OCI-M2 (cell line): ENCODE results near the gene BPIFB3.

Experiments
- DNase-seq: peaks from one replicate; lab custom pipeline; 2025; ENCODE audit not compliant: unreplicated experiment; lab: John Stamatoyannopoulos, UW

Gene BPIFB3

DNA sequence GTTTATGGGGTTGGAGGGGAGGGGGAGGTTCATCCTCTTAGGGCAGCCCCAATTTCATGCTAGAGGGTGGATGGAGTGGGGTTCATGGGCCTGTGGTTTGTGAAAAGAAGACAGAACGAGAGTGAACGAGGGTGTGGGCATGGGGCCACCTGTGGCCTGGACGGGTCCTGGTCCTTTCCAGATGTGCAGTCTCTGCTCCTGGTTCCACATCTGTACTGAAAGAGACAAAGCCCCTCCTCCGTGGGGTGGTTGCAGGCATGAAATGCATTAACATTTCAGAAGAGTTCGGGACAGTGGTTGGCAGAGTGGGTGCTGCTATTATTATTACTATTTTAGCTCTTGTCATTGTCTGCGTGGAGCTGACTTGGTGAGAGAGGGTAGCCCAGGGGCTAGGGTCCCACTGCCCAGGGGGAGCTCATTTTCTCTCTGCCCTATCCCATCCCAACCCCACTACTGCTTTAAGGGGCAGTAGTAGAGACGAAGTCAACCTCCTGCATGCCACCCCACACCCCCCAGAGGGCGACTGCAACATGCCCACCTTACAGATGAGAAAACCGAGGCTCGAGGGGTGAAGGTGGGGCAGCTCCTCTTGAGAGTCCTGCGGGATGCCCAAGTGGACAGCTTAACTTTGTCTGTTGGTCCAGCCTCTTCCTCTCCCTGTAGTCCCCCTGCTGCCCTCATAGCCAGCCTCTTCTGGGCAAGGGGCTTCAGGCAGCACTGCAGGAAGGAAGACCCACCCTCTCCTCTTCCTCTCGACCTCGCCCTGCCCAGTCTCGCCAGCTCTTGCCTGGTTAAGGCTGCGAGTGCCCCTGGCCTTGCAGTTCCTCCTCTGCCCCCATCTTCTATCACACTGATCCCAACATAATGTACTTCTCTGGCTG lies 37.8 kb upstream of the BPIFB3 start:
- no peak for DNase-seq

DNA sequence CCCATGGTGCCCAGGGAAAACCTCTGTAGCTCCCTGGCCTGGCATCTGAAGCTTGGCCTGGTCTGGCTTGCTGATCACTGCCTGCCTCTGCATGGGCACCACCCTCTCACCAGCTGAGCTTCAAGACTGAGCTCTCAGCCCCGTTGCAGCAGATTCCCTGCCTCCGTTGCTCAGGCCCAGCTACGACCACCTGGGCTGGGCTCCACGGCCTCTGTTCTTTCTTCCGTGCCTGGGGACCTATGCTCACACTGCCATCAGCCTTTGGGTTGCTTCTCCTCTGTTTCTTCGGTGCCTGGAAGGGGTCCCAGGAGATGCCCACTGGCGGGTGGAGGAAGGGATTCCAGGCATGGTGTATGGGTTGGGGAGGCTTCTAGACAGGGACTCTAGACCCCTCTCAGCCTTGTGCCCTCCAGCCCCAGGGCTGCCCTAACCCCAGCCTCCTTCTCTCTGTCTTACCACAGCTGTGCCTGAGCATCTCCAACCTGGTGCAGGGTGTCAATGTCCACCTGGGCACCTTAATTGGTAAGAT lies 37.1 kb upstream of the BPIFB3 start:
- DNase-seq = no peak

DNA sequence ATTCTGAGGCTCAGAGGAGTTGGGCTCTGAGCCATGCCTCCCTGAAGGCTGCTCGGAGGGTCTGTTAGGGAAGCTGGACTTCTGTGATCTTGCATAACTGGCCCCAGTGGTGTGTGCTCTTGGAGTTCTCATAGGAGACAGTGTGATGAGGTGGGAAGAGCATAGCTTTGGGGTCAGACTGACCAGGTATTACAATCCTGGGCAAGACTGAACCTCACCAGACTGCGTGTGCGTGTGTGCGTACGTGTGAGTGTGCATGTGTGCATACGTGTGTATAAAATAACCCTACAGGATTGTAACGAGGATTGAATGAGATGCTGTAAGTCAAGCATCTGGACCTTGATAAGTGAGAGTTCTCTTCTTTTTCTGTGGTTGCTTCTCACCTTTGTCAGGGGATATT lies 36.2 kb upstream of the BPIFB3 start:
- DNase-seq = no peak

DNA sequence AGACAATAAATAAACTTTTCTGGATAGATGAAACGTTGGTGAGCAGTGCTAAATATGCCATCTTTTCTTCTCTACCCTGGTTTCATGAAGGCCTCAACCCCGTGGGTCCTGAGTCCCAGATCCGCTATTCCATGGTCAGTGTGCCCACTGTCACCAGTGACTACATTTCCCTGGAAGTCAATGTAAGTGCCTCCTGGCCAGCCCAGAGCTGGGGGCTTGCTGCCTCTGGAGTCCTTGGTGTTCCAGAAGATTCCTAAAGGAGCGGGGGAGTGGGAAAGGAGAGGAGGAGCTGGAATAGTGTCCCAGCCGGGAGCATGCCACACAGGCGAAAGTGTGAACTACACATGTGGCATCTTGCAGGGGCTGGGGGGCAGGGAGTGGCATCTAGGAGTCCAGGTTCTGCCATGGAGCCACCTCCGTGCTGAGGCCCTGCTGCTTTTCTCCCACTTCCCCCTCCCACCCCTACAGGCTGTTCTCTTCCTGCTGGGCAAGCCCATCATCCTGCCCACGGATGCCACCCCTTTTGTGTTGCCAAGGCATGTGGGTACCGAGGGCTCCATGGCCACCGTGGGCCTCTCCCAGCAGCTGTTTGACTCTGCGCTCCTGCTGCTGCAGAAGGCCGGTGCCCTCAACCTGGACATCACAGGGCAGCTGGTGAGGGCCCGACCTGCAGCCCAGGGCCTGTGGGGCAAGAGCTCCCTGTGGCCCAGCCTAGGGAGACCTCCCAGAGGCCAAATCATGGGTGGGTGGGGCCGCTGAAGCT lies 35.4 kb upstream of the BPIFB3 start:
- no peak for DNase-seq

DNA sequence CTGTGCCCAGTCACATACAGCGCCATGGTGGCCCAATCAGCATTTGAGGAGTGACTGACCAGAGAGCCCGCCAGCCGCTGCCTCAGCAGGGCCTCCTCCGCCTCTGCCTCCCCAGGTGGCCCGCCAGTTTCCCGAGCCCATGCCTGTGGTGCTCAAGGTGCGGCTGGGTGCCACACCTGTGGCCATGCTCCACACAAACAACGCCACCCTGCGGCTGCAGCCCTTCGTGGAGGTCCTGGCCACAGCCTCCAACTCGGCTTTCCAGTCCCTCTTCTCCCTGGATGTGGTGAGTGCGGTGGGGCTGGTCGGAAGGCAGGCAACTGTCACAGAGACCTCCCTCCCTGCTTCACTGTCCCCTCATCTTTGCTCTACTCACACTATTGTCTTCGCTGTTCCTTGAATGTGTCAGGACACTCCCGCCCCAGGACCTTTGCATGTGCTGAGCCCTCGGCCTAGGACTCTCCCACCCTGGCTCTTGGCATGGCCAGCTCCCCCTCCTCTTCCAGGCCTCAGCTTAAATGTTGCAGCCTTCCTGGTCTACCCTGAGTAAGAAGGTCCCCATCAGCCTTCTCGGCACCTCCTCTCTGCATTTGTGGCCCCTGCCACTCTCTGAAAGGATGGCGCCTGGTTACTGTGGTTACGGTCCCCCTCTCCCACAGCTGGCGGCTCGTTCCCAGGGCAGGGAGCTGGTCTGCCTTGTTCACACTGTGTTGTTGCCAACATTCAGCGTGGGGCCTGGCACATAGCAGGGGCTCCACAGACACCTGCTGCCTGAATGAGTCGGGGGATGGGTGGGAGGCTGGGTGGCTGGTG lies 34.0 kb upstream of the BPIFB3 start:
- no peak for DNase-seq

DNA sequence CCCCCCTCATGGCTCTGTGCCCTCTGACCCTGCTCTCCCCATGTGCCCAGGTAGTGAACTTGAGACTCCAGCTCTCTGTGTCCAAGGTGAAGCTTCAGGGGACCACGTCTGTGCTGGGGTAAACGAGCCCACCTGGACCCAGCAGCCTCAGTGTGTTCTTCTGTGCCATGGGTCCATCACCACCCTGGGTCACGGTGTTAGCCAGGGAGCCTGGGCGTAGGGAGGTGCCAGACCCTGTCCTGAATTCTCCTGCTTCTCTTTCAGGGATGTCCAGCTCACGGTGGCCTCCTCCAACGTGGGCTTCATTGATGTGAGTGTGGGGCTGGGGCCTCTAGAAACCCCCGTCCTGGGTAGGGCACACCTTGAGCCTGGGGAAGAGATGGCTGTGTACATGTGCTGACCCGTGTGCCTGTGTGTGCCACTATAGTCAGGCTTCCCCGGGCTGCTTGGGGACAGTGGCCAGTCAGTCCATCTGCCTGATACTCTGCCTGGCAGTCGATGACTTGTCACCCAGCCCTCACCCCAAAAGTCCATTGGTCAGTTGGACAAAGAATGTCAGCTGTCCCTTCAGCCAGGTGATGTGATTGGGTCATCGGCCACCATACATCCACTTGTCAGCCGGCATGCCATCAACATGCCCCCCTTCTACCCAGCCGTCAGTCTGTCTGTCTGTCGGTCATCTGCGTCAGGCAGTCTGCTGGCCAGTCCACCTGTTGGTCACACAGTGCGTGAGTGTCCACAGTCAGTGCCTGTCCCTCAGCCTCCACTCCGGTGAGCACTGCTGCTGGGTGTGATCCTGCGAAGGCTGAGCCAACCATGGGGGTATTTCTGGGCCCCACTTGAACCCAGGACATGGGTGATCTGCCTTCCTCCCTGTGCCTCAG lies 33.2 kb upstream of the BPIFB3 start:
- no peak for DNase-seq

DNA sequence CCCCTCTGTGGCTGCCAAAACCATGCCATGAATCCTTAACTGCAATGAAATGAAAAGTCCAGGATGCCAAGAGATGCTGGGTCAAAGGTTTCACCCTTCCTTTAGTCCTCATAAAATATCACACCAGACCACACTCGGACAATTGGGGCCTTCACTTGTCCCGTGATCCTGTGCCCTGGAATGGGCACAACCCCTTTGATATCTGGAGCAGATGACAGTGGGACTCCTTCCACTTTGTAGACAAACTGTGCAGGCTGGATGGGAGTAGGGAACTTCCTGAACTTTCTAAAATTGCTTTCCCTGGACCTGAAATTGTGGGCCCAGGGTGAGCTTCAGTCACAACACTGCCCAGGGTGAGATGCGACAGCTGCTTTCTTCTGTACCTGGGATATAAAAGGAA lies 31.8 kb upstream of the BPIFB3 start:
- DNase-seq = no peak

DNA sequence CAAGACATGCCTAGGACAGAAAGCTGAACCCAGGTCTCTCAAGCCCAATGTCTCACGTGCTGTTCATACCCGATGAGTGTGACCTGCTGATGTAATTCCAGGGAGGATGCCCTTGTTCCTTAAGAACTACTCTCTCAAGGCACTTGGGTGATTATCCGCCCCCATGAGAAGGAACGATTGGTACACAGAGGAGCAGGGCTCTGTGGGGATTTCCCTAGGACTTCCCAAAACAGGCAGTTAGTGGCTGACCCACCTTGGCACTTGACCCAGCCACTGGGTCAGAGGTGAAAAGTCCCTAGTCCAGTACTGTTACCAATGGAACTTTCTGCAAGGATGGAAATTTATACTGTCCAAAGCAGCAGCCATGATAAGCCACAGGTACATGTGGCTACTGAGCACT lies 31.4 kb upstream of the BPIFB3 start:
- no peak for DNase-seq

DNA sequence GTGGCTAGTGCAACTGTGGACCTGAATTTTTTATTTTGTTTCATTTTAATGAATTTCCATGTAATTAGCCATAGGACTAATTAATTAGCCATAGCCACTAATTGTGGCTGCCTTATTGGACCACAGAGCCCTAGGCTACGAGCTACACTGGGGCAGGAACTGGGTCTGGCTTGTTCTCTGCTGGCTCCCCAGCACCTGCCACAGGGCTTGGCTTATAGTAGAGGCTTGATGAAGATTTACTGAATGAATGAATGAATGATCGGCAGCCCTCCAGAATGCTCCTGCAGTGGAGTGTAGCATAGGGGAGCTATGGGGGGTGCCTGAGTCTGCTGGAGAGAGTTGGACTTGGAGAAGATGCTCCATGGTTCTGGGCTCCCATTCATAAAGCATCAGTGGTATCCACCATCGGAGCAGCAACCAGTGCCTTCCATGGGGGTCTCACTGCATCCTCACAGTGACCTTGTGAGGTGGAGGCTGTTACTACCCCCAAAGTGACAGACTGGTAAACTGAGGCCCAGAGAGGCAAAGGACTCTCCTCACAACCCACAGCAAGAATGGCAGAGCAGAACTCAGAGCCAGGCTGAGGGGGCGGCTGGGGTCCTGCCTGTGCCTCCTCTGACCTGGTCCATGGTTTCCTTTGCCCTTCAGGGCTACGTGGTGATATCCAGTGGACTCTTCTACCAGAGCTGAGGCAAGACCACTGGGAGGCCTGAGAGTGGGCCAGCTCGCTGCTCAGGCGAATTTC lies 30.8 kb upstream of the BPIFB3 start:
- no peak for DNase-seq

DNA sequence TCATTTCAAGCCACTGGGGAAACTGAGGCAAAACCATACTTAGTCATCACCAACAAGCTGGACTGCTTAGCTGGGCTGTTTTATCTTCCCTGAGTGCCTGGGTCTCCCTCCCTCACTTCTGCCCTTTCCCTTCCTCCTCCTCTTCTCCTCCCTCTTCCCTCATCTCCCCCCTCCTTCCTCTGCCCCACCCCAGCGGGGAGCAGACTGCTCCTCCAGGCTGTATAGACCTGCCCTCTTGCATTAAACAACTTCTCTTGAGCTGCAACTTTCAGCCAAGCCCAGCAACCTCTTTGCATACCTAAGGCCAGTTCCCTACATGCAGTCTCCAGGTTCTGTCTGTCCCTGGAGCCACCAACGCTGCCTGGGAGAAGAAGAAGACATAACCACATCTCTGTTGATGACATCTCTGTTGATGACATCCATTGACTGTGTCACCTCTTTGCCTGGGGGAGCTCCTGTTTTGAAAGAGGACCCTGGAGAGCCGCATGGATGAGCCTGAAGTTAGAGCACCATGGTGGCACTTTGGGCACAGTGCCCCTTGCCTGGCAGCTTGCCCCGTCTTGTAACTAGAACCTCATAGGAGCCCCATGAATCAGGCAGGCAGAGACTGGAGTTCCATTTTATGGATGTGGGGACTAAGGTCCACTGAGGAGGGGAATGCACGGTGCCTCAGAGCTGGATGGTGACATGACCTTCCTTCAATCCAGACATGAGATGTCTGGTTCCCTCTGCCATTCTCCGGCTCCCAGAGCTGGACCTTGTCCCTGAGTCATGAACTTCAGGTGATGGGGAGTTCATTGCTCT lies 30.1 kb upstream of the BPIFB3 start:
- no peak for DNase-seq

DNA sequence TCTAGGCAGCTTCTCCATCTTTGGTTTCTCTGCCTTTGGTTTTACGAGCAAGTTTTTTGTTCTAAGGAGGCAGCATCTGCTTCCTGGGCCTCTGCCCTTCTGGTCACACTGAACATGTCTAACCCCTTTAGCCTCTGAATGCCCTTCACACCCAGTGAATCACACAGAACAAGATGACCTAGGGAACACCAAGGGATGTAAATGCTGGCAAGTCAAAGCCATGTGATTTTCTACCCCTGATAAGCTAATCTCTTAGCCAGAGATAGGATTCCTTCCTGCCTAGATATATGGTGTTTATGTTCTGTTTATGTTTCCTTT lies 29.5 kb upstream of the BPIFB3 start:
- DNase-seq = no peak

DNA sequence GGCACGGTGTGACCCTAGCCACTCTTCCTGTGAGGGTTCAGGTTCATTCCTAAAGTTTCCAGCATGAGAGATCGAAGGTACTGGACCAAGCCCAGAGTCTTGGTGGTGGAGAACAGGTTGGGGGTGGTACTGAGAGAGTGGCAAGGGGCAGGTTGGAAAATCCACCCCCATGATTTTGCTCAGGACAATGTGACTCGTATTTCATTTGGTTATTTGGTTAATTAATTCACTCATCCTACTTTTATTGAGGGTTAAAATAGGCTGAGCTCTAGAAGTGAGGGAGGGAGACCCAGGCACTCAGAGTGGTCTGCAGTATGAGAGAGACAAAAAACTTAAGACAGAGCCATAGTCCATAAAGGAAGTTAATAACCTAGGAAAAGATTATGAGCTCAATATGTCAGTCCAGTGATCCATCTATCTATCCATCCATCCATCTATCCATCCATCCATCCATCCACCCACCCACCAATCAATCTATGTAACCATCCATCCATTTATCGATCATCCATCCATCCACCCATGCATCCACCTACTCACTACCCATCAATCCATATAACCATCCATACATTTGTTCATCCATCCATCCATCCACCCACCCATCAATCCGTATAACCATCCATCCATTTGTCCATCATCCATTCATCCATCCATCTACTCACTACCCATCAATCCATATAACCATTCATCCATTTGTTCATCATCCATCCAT lies 28.9 kb upstream of the BPIFB3 start:
- no peak for DNase-seq

DNA sequence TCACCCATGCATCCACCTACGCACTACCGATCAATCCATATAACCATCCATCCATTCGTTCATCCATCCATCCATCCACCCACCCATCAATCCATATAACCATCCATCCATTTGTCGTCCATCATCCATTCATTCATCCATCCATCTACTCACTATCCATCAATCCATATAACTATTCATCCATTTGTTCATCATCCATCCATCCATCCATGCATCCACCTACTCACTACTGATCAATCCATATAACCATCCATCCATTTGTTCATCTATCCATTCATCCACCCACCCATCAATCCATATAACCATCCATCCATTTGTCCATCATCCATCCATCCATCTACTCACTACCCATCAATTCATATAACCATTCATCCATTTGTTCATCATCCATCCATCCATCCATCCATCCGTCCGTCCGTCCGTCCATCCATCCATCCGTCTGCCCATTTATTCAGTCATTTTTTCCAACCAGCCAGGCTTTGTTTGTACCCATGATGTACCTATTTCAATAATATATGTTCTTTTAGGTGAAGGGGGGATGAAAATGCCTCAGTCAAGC lies 28.3 kb upstream of the BPIFB3 start:
- DNase-seq = no peak

DNA sequence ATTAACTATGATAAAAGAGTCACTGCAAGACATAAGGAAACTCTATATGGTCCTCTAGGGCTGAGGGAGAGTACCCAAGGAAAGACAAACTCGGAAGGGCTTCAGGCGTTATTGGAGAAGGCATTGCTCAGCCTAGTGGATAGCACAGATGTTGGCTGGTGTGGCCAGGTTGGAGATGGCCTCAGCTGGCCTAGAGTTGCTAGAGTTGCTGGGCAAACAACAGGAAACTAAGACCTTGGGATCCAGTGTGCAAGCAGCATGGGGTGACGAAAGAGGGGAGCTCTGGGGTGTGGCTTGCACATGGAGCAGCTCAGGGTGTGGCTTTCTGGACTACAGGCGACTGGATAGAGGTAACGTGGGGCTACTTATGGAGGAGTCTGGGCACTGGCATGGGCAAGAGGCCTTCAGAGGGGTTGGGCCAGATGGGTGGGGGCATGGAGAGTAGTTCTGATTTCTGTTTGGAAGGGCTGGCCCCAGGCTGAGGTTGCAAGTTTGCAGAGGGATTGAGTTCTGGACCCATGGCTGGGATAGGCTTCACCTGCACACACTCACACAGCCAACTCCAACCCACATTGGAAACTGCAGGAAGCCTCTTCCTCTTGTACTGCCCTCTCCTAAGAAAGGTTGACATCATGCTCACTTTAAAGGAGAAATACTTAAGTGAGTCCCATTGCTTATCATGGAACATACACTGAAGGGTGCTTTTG lies 27.5 kb upstream of the BPIFB3 start:
- no peak for DNase-seq

DNA sequence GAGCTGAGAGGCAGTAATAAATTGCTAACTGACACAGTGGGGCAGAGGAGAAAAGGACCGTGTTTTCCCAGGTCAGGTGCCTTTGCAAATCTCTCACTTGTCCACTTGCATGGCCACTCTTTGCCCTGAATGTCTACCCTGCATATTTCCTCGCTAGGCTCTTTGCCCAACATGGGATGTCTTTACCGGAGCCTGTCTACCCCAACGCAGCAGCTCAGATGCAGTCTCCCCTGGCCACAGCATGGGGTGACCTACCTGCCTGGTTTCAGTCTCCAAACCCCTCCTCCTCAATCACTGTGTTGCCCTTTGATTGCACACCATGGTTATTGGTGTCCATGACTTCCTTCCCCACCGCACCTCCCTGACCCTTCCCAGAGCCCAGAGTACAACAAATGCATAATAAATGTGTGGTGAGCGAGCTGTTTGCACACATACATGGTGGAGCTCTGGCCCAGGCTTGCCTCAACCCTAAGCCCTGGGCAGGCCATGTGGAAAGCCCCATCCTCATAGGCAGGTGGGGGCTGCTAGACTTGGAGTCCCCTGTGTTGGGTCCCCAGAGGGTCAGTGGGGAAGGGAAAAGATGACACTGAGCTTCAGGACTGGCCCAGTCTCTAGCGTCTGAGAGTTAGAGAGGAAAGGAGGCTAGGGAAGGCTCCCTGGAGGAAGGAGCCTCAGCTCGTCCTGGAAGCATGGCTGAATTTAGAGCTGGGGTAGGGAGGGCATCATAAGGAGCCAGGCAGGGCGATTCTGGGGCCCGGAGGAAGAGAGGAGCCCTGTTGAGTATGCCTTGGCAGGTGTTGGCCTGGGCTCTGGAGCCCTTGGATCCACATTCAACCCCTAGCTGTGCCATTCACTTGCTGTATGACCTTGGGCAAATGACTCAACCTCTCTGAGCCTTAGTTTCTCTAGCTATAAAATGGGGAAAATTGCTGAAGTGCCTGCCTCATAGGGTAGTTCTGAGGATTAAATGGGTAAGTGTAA lies 26.6 kb upstream of the BPIFB3 start:
- no peak for DNase-seq
